ENCODE results near the gene PDHA1.

The PDHA1 gene

GRCh38 chrX:19388741-19389140 lies 45.0 kb downstream of the PDHA1 start:
- DNase-seq (ENCODE audit: low read depth) = no peak
- TF ChIP-seq CTCF (conservative IDR thresholded peaks at IDR 0.05; ENCODE audit: low read length) = no peak
- H3K4me3 ChIP-seq (ENCODE audit: low read length) = no peak overlapping the region

- DNase-seq (ENCODE audit: low read depth) = no peak
- TF ChIP-seq CTCF (conservative IDR thresholded peaks at IDR 0.05; ENCODE audit: low read length) = no peak
- H3K4me3 ChIP-seq (ENCODE audit: low read length) = no peak overlapping the region
These were observed 45.6 kb downstream of the PDHA1 start for GRCh38 chrX:19389227-19389845.

- no peak for DNase-seq (ENCODE audit: low read depth)
- no peak for TF ChIP-seq CTCF (conservative IDR thresholded peaks at IDR 0.05; ENCODE audit: low read length)
- no peak overlapping the region for H3K4me3 ChIP-seq (ENCODE audit: low read length)
These were observed 48.4 kb downstream of the PDHA1 start for GRCh38 chrX:19392078-19392477.

GRCh38 chrX:19392703-19393102 lies 49.0 kb downstream of the PDHA1 start:
- H3K4me3 ChIP-seq (ENCODE audit: low read length) = no peak overlapping the region
- no peak for DNase-seq (ENCODE audit: low read depth)
- TF ChIP-seq CTCF (conservative IDR thresholded peaks at IDR 0.05; ENCODE audit: low read length) = no peak

GRCh38 chrX:19403696-19404095 lies 60.0 kb downstream of the PDHA1 start:
- no peak for DNase-seq (ENCODE audit: low read depth)
- no peak for TF ChIP-seq CTCF (conservative IDR thresholded peaks at IDR 0.05; ENCODE audit: low read length)
- H3K4me3 ChIP-seq (ENCODE audit: low read length) = no peak overlapping the region

- no peak for DNase-seq (ENCODE audit: low read depth)
- H3K4me3 ChIP-seq (ENCODE audit: low read length) = no peak overlapping the region
- TF ChIP-seq CTCF (conservative IDR thresholded peaks at IDR 0.05; ENCODE audit: low read length) = no peak
These were observed 66.5 kb downstream of the PDHA1 start for GRCh38 chrX:19410259-19410658.

Data from AG10803 (cell line).